Stomach (tissue), 9 donors: Measurements from ENCODE around the gene DOCK3. TPM values are rescaled to one million over a fixed set of nuclear protein-coding genes. Genes with fewer than 3 reads are reported as not detected.

ENCODE experiments used
- DNase-seq, 2 donors: peaks; one replicate each; pipeline versions ENCODE4 v3.0.0 to v3.0.0-alpha.2; 2013 to 2019
- H3K27ac ChIP-seq, 5 donors: fragments of 200-600 bp in 4 of 5; sonication (generic) in 4 of 5; one replicate each; pipeline ENCODE4 v1.5.1; 2013 to 2019; ENCODE audit warnings: mild to moderate bottlenecking in 1 of 5, moderate library complexity in 1 of 5
- H3K27me3 ChIP-seq, 3 donors: fragments of 200-600 bp; sonication (generic); one replicate each; pipeline ENCODE4 v1.5.1; 2017 to 2019; ENCODE audit warnings: mixed run types in 1 of 3
- H3K36me3 ChIP-seq, 4 donors: fragments of 200-600 bp; sonication (generic); 1 replicate in 3 of 4; 2 replicates in 1 of 4; pipeline ENCODE4 v1.5.1; 2016 to 2019
- H3K4me1 ChIP-seq, 4 donors: fragments of 200-600 bp; sonication (generic); one replicate each; pipeline ENCODE4 v1.5.1; 2016 to 2019
- H3K4me3 ChIP-seq, 4 donors: fragments of 200-600 bp; sonication (generic) in 3 of 4; one replicate each; pipeline ENCODE4 v1.5.1; 2016 to 2019; ENCODE audit warnings: mild to moderate bottlenecking in 1 of 4
- H3K9me3 ChIP-seq, 4 donors: fragments of 200-600 bp; sonication (generic); one replicate each; pipeline ENCODE4 v1.5.1; 2016 to 2019
- EP300 ChIP-seq: sonication (generic); formaldehyde crosslinking; IDR thresholded peaks from one replicate; pipeline ENCODE4 v1.6.1; 2017; ENCODE audit warnings: antibody characterized with exemption
- POLR2A ChIP-seq, 4 donors: fragments of 450-650 bp; IDR thresholded peaks; one replicate each; pipeline ENCODE4 v1.6.1; 2016; ENCODE audit warnings: antibody characterized with exemption in 4 of 4, control low read depth in 2 of 4, mild to moderate bottlenecking in 1 of 4, moderate library complexity in 1 of 4
- POLR2AphosphoS5 ChIP-seq, 3 donors: sonication (generic); formaldehyde crosslinking; IDR thresholded peaks; one replicate each; pipeline ENCODE4 v1.6.1; 2016; ENCODE audit warnings: antibody characterized with exemption in 3 of 3
- WGBS, 5 donors: extraction: QIAGEN DNeasy Blood & Tissue Kit in 3 of 5; methylation state at CpG; one replicate each; pipeline versions ENCODE4 v1.1.5 to v1.1.7; 2013 to 2018; 5-methylcytosine and 5-hydroxymethylcytosine counted together
- intact Hi-C: fragments of 100-400 bp; cut with DNase I; formaldehyde crosslinking; loops from one replicate; pipeline ENCODE4 v1.15.1; 2023; ENCODE audit warnings: low total_unique reads
- polyA plus RNA-seq, 3 donors: library from polyadenylated mRNA; stranded (reverse); fragments of 200-250 nt; gene quantifications; one replicate each; pipeline ENCODE4 v1.2.3, GENCODE V29; 2013
- total RNA-seq, 5 donors: library from RNA; depleted of rRNA; stranded (reverse); fragments of >200 nt; gene quantifications; one replicate each; pipeline versions ENCODE4 v1.1.0 to v1.2.3, GENCODE V29; 2014 to 2016
- TF ChIP-seq, protein P1 (sequence below), 7 experiments: fragments of 450-650 bp in 4 of 7; fragments of 200-600 bp in 3 of 7; sonication (generic) in 3 of 7; IDR thresholded peaks; one replicate each; pipeline ENCODE4 v1.5.1; 2016 to 2019; ENCODE audit warnings: antibody characterized with exemption in 7 of 7, control low read depth in 2 of 7, mild to moderate bottlenecking in 1 of 7
- donor health status: healthy with polysubstance abuse.
- donor health status: Bipolar disorder and iron deficiency.
- donor health status: healthy.

DOCK3 gene
- total and polyA plus RNA-seq, 8 donors = 0.06 to 2.3 (median 1.0) TPM; not detected in 2

DNA sequence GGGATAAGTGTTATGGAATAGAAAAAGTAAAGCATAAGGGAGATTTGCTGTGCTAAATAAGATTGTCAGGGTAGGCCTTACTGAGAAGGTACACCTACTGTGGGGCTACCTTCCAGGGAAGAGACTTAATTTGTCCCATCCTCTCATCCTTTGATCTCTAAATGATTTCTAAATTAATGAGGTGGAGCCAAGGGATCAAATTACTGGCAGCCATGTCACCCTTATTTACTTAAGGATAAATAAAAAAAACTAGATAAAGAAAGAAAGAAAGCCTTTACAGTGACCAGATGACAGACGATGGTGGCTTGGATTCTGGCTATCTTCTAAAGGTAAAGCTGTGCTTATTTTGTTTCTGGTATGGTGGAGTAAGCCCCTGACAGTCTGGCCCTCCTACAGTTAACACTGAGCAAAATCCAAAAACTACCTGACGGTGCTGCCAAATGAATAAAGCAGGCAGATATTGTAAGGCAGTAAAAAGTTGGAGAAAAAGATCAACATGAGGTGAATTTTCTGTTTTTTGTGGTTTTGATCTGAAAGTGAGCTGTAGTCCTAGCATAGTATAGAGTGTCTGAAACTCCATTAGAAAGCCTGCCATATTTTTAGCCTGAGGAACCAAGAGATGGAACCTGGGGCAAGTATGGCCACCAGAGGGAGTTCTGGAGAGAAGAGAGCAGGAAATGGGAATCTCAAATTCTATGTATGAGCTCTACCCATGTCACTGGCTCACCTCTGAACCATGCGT lies 425.2 kb downstream of the DOCK3 start:
- H3K27ac ChIP-seq = no peak overlapping the region
- intact Hi-C loops = loop anchor here (10.0 kb wide), 1 partner anchor 255 kb away; no protein-coding TSS in a partner anchor
- 38 to 59% (median 44%) methylated on average over 3 of the region's 3 CpGs for WGBS, 5 donors

DNA sequence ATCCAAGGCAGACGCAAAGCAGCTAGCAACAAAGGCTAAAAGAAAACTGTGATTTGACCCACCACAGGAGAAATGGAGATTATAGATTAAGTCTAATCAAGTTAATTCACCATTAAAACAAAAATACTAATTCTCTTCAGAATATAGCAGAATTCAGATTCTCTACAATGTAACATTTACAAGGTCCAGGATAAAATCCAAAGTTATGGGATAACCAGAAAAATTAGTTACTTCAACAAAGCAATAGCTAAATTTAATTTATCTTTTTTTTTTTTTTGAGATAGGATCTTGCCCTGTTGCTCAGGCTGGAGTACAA lies 425.8 kb downstream of the DOCK3 start:
- intact Hi-C loops = loop anchor here (10.0 kb wide), 1 partner anchor 254 kb away; no protein-coding TSS in a partner anchor
- Histone ChIP-seq H3K27ac (no peak overlapping the region), H3K27me3 (no peaks in the 10 kb centered on the region), H3K4me1 (no peaks in the 10 kb centered on the region), H3K4me3 (no peak overlapping the region), H3K36me3 (no peaks in the 10 kb centered on the region), H3K9me3 (no peaks in the 10 kb centered on the region)
- 23 to 50% (median 32%) methylated on average over 1 of the region's 1 CpG for WGBS, 5 donors
- DNase-seq = no peak
- TF ChIP-seq, protein P1, sequence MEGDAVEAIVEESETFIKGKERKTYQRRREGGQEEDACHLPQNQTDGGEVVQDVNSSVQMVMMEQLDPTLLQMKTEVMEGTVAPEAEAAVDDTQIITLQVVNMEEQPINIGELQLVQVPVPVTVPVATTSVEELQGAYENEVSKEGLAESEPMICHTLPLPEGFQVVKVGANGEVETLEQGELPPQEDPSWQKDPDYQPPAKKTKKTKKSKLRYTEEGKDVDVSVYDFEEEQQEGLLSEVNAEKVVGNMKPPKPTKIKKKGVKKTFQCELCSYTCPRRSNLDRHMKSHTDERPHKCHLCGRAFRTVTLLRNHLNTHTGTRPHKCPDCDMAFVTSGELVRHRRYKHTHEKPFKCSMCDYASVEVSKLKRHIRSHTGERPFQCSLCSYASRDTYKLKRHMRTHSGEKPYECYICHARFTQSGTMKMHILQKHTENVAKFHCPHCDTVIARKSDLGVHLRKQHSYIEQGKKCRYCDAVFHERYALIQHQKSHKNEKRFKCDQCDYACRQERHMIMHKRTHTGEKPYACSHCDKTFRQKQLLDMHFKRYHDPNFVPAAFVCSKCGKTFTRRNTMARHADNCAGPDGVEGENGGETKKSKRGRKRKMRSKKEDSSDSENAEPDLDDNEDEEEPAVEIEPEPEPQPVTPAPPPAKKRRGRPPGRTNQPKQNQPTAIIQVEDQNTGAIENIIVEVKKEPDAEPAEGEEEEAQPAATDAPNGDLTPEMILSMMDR (IDR thresholded peaks at IDR 0.05) = no peak
- TF ChIP-seq POLR2A (IDR thresholded peaks at IDR 0.05) (no peak), EP300 (no peak), POLR2AphosphoS5 (IDR thresholded peaks at IDR 0.05) (no peak)

More for the DNA sequence above, 425.2 kb downstream of the DOCK3 start:
- TF ChIP-seq, protein P1 (IDR thresholded peaks at IDR 0.05) = peak in 5 of 7 experiments; percentile 44 to 67 (median 50)
- TF ChIP-seq EP300 (no peak), POLR2A (IDR thresholded peaks at IDR 0.05) (no peak)
- Histone ChIP-seq H3K4me3 (no peak overlapping the region), H3K27me3 (no peaks in the 10 kb centered on the region), H3K4me1 (no peaks in the 10 kb centered on the region), H3K36me3 (no peaks in the 10 kb centered on the region), H3K9me3 (no peaks in the 10 kb centered on the region)
- DNase-seq = peak; percentile 72 to 78

DNA sequence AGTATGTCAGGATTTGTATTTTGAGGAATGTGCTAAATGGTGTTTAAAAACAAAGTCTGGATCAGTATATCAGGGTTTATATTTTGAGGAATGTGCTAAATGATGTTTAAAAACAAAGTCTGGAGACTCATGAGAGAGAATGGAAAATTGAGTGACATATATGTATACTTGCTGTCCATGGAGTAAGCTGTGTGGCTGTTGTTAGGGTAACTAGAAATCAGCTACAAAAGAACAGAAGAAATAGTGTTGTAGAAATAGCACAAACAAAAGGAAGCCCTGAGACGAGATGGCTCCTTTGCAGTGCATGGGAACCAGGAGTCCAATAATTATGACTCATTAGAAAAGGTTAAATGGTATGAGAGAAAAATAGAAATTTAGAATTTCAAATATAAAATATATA lies 427.7 kb downstream of the DOCK3 start:
- DNase-seq = peak in 1 of 2 donors; percentile 5
- WGBS, 5 donors = 44 to 66% (median 58%) methylated on average over 1 of the region's 1 CpG
- H3K27me3 ChIP-seq = no peaks in the 10 kb centered on the region
- no peak overlapping the region for H3K4me3 ChIP-seq
- TF ChIP-seq, protein P1 (IDR thresholded peaks at IDR 0.05) = no peak
- TF ChIP-seq EP300 = no peak
- TF ChIP-seq POLR2AphosphoS5 (IDR thresholded peaks at IDR 0.05) = no peak
- TF ChIP-seq POLR2A (IDR thresholded peaks at IDR 0.05) = no peak
- peaks cover 0 to 17% (median 3%) of the 10 kb centered on the region in 4 donors for H3K9me3 ChIP-seq
- no peak overlapping the region for H3K27ac ChIP-seq
- intact Hi-C loops = loop anchor here (10.0 kb wide), 1 partner anchor 252 kb away; no protein-coding TSS in a partner anchor
- no peaks in the 10 kb centered on the region for H3K4me1 ChIP-seq
- H3K36me3 ChIP-seq = no peaks in the 10 kb centered on the region

DNA sequence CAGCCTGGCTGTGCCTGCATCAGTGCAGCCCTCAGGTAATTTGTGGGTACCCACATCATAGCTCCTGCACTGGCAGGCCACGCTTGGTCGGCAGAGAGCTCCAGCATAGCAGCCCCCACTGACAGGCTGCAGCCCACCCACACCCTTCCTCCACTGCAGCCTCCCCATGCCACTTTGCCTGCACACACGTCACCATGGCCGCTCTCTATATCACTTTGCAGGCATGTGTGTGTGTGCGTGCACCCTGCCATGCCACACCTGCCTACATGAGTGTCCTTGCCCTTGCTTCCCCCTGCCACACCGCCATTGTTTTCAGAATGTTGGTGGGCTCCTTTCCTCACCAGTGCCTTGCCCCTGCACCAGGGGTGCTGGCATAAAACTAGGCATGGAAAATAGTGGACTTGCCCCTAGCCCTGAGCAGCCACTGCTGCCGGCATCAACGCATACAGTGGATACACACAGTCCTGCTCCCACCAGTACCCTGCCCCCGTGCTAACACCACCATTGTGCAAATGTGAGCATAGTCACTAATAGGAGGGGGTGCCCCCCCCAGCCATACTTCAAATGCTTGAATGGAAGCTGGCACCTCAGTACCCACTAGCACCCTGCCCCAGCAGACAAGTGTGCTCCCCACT lies 431.6 kb downstream of the DOCK3 start:
- Histone ChIP-seq H3K9me3 (peaks cover 0 to 39% (median 16%) of the 10 kb centered on the region in 4 donors), H3K4me3 (no peak overlapping the region), H3K4me1 (no peaks in the 10 kb centered on the region), H3K27ac (no peak overlapping the region), H3K36me3 (no peaks in the 10 kb centered on the region), H3K27me3 (no peaks in the 10 kb centered on the region)
- 91 to 96% (median 94%) methylated on average over 9 of the region's 9 CpGs for WGBS, 5 donors
- no peak for DNase-seq
- TF ChIP-seq, protein P1 (IDR thresholded peaks at IDR 0.05) = no peak
- TF ChIP-seq POLR2A (IDR thresholded peaks at IDR 0.05) (no peak), EP300 (no peak), POLR2AphosphoS5 (IDR thresholded peaks at IDR 0.05) (no peak)
- intact Hi-C loops = loop anchor here (10.0 kb wide), 1 partner anchor 248 kb away; no protein-coding TSS in a partner anchor
